ENCODE data around the gene SORBS1. TPM values are rescaled to one million over a fixed set of nuclear protein-coding genes. Genes with fewer than 3 reads are reported as not detected.

The SORBS1 gene
- total and polyA plus RNA-seq, 2 donors (not counting 3 experiments of a cell fraction or from before 2014, with no cell fraction given): 2.0 to 7.9 TPM

DNA sequence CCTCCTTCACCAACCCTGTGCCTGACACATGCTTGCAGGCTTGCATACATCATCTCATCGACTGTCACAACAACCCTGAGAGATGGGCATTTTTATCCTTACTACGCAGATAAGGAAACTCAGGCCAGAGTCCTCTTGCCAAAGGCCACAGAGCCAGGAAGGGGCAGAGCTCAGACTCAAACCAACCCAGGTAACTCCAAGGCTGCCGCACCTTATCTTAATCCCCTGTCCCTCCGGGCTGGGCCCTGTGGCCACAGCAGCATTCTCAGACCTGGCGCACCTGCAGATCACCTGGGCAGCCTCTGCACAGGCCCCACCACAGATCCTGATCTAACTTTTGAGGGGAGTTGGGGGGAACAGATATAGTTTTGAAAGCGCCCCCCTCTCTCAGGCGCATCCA is 35.1 kb downstream of the SORBS1 start:
- DNase-seq (ENCODE audit: low read depth, low spot score) (no peak), FAIRE-seq (no peak)
- no peaks in the 10 kb centered on the region for H3K27me3 ChIP-seq (ENCODE audit: control insufficient read depth in 2 of 2, insufficient read depth in 2 of 2, low read length in 2 of 2)
- CTCF ChIA-PET: no interaction called here
- H4K20me1 ChIP-seq (replicated peaks; ENCODE audit: control insufficient read depth, extremely low read depth, insufficient read depth, low read length): no peaks in the 10 kb centered on the region
- no peaks in the 10 kb centered on the region for H3K36me3 ChIP-seq (ENCODE audit: control insufficient read depth in 2 of 2, extremely low read depth in 1 of 2, insufficient read depth in 2 of 2, low read length in 2 of 2)
- no peak overlapping the region for H3K4me3 ChIP-seq (replicated peaks in 1 of 3; ENCODE audit: insufficient read depth in 1 of 3, low read depth in 1 of 3, low read length in 3 of 3)
- no peaks in the 10 kb centered on the region for H3K79me2 ChIP-seq (ENCODE audit: control insufficient read depth, insufficient read depth, low read length)
- no peaks in the 10 kb centered on the region for H3K9me1 ChIP-seq (replicated peaks; ENCODE audit: control insufficient read depth, extremely low read depth, insufficient read depth, low read length)
- no peak for TF ChIP-seq GATA2 (IDR thresholded peaks at IDR 0.05; ENCODE audit: insufficient read depth, insufficient read length, low read depth, low read length)
- TF ChIP-seq EZH2 (IDR thresholded peaks at IDR 0.05; ENCODE audit: borderline replicate concordance, low read depth, low read length, severe bottlenecking): no peak
- no peak for TF ChIP-seq JUN (IDR thresholded peaks at IDR 0.05; ENCODE audit: borderline replicate concordance, insufficient read depth, insufficient read length, low read depth)
- TF ChIP-seq MYC (IDR thresholded peaks at IDR 0.05; ENCODE audit: low read depth, low read length): no peak
- no peak for TF ChIP-seq FOS (IDR thresholded peaks at IDR 0.05; ENCODE audit: borderline replicate concordance, insufficient read depth, low read length)
- no peak for TF ChIP-seq POLR2AphosphoS5 (IDR thresholded peaks at IDR 0.05; ENCODE audit: insufficient read depth, low read depth, low read length)
- TF ChIP-seq, protein P1, sequence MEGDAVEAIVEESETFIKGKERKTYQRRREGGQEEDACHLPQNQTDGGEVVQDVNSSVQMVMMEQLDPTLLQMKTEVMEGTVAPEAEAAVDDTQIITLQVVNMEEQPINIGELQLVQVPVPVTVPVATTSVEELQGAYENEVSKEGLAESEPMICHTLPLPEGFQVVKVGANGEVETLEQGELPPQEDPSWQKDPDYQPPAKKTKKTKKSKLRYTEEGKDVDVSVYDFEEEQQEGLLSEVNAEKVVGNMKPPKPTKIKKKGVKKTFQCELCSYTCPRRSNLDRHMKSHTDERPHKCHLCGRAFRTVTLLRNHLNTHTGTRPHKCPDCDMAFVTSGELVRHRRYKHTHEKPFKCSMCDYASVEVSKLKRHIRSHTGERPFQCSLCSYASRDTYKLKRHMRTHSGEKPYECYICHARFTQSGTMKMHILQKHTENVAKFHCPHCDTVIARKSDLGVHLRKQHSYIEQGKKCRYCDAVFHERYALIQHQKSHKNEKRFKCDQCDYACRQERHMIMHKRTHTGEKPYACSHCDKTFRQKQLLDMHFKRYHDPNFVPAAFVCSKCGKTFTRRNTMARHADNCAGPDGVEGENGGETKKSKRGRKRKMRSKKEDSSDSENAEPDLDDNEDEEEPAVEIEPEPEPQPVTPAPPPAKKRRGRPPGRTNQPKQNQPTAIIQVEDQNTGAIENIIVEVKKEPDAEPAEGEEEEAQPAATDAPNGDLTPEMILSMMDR (IDR thresholded peaks at IDR 0.05; ENCODE audit: extremely low read depth in 1 of 2, insufficient read depth in 1 of 2, low read depth in 1 of 2, low read length in 2 of 2): no peak
- TF ChIP-seq POLR2A (IDR thresholded peaks at IDR 0.05; ENCODE audit: low read depth, low read length): no peak
- TF ChIP-seq, protein P2, sequence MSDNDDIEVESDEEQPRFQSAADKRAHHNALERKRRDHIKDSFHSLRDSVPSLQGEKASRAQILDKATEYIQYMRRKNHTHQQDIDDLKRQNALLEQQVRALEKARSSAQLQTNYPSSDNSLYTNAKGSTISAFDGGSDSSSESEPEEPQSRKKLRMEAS (IDR thresholded peaks at IDR 0.05; ENCODE audit: insufficient read depth, insufficient read length): no peak
- intact Hi-C loops (cut with micrococcal nuclease): no loop called here
- BruUV-seq (replicated peaks): no TSS peak
- no peak overlapping the region for H3K9ac ChIP-seq (replicated peaks; ENCODE audit: extremely low read depth, insufficient read depth, low read length)
- H3K9me3 ChIP-seq (replicated peaks; ENCODE audit: control insufficient read depth, insufficient read depth, low read length): no peaks in the 10 kb centered on the region
- H3K4me1 ChIP-seq (ENCODE audit: control insufficient read depth, extremely low read depth, insufficient read depth, low read length): peaks cover 7% of the 10 kb centered on the region
- no peak overlapping the region for H3K4me2 ChIP-seq (ENCODE audit: insufficient read depth, low read length)
- no peak overlapping the region for H2AFZ ChIP-seq (ENCODE audit: low read depth, low read length)
- POLR2A ChIA-PET: no interaction called here
- no peak overlapping the region for H3K27ac ChIP-seq (ENCODE audit: insufficient read depth, low read depth, low read length)
- dilution Hi-C loops (cut with MboI; ENCODE audit: extremely low pct_ligation_motif_present, low sequenced_read_pairs): no loop called here

Measured in endothelial cell of umbilical vein (primary cell).